ENCODE measurements around the gene ADD1. TPM values are rescaled to one million over a fixed set of nuclear protein-coding genes. Genes with fewer than 3 reads are reported as not detected.

The ADD1 gene
- polyA plus RNA-seq, 3 donors: 76.1 to 122 (median 103) TPM

DNA sequence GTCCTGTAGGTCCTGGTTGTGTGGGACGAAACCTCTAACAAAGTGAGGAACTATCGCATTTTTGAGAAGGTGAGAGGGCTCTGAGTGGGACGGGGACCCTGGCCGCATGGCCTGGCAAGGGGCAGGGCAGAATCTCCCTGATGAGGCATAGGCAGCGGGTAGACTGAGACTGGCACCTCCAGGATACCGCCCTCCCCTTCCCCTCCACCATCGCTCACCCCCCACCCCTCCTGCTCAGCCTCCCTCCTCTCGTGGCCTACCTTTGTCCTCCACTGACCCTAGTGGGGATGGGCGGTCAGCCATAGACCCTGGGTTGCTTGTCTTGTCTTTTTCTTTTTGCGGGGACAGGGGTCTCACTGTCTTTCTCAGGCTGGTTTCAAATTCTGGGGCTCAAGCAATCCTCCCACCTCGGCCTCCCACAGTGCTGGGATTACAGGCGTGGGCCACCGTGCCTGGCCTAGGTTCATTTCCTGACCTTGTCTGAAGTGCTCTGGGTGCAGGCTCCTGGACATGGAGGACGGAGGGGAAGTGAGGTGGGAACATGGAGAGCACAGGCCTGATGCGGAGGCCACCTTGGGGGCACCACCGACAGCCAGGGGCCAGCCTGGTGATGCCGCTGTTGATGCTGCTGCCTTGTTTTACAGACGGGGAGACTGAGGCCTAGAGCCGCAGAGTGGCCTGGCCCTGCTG, 10.5 kb upstream of the ADD1 start:
- TF ChIP-seq CTCF (IDR thresholded peaks at IDR 0.05): no peak
- Histone ChIP-seq H2AFZ (ENCODE audit: insufficient read depth, low read depth, low read length, poor library complexity, severe bottlenecking) (no peak overlapping the region), H3K9me3 (replicated peaks in 1 of 2; ENCODE audit: control insufficient read depth in 1 of 2, insufficient read depth in 1 of 2, low read length in 2 of 2) (no peaks in the 10 kb centered on the region), H3K79me2 (ENCODE audit: insufficient read depth, low read length) (peaks cover 8% of the 10 kb centered on the region), H3K4me2 (replicated peaks; ENCODE audit: extremely low read depth, low read length, poor library complexity, severe bottlenecking) (no peak overlapping the region), H4K20me1 (ENCODE audit: insufficient read depth, low read length) (peaks cover 100% of the 10 kb centered on the region), H3K4me3 (replicated peaks in 1 of 3; ENCODE audit: low read depth in 2 of 3, low read length in 3 of 3) (no peak overlapping the region), H3K4me1 (ENCODE audit: control insufficient read depth in 1 of 2, insufficient read depth in 2 of 2, low read length in 2 of 2) (peaks cover 41 to 52% of the 10 kb centered on the region in 2 donors), H3K9ac (ENCODE audit: insufficient read depth, low read length, poor library complexity, severe bottlenecking) (no peak overlapping the region), H3K27ac (ENCODE audit: low read depth in 1 of 2, low read length in 2 of 2) (peak overlapping the region; percentile 17 to 26), H3K36me3 (replicated peaks in 1 of 2; ENCODE audit: control insufficient read depth in 1 of 2, insufficient read depth in 2 of 2, low read length in 2 of 2) (peaks cover 84 to 88% of the 10 kb centered on the region in 2 donors), H3K27me3 (ENCODE audit: control insufficient read depth in 2 of 2, insufficient read depth in 2 of 2, low read length in 2 of 2) (no peaks in the 10 kb centered on the region)
- peaks cover 66 to 89% of the 10 kb centered on the region in 2 donors for H3K36me3 Mint-ChIP-seq
- no peaks in the 10 kb centered on the region for H3K27me3 Mint-ChIP-seq (ENCODE audit: low read depth in 3 of 3)
- H3K4me1 Mint-ChIP-seq: peaks cover 45% of the 10 kb centered on the region
- 96% methylated on average over 9 of the region's 19 CpGs for WGBS (ENCODE audit: insufficient coverage)
- H3K4me3 Mint-ChIP-seq: no peak overlapping the region
- no peak for DNase-seq
- H3K27ac Mint-ChIP-seq: peak overlapping the region in 5 of 7 donors; percentile 10 to 64 (median 30)
- intact Hi-C loops (cut with micrococcal nuclease): no loop called here
- peaks cover 0 to 1% (median 0%) of the 10 kb centered on the region in 7 donors for H3K9me3 Mint-ChIP-seq

GRCh38 chr4:2833671-2834000, 10.0 kb upstream of the ADD1 start:
- Mint-ChIP-seq H3K27ac (peak overlapping the region in 2 of 7 donors; percentile 41 to 57), H3K36me3 (peaks cover 61 to 86% of the 10 kb centered on the region in 2 donors), H3K4me1 (peaks cover 50% of the 10 kb centered on the region), H3K9me3 (peaks cover 0 to 1% (median 0%) of the 10 kb centered on the region in 7 donors), H3K4me3 (no peak overlapping the region), H3K27me3 (ENCODE audit: low read depth in 3 of 3) (no peaks in the 10 kb centered on the region)
- Histone ChIP-seq H2AFZ (ENCODE audit: insufficient read depth, low read depth, low read length, poor library complexity, severe bottlenecking) (no peak overlapping the region), H3K36me3 (replicated peaks in 1 of 2; ENCODE audit: control insufficient read depth in 1 of 2, insufficient read depth in 2 of 2, low read length in 2 of 2) (peaks cover 79 to 83% of the 10 kb centered on the region in 2 donors), H3K4me2 (replicated peaks; ENCODE audit: extremely low read depth, low read length, poor library complexity, severe bottlenecking) (no peak overlapping the region), H3K27me3 (ENCODE audit: control insufficient read depth in 2 of 2, insufficient read depth in 2 of 2, low read length in 2 of 2) (no peaks in the 10 kb centered on the region), H3K4me1 (ENCODE audit: control insufficient read depth in 1 of 2, insufficient read depth in 2 of 2, low read length in 2 of 2) (peaks cover 46 to 57% of the 10 kb centered on the region in 2 donors), H3K9ac (ENCODE audit: insufficient read depth, low read length, poor library complexity, severe bottlenecking) (no peak overlapping the region), H3K9me3 (replicated peaks in 1 of 2; ENCODE audit: control insufficient read depth in 1 of 2, insufficient read depth in 1 of 2, low read length in 2 of 2) (no peaks in the 10 kb centered on the region), H3K79me2 (ENCODE audit: insufficient read depth, low read length) (peaks cover 11% of the 10 kb centered on the region), H3K27ac (ENCODE audit: low read depth in 1 of 2, low read length in 2 of 2) (peak overlapping the region; percentile 17 to 61), H3K4me3 (replicated peaks in 1 of 3; ENCODE audit: low read depth in 2 of 3, low read length in 3 of 3) (no peak overlapping the region), H4K20me1 (ENCODE audit: insufficient read depth, low read length) (peaks cover 100% of the 10 kb centered on the region)
- WGBS (ENCODE audit: insufficient coverage): 99% methylated on average over 5 of the region's 7 CpGs
- DNase-seq: peak in 1 of 3 donors; percentile 7
- intact Hi-C loops (cut with micrococcal nuclease): no loop called here
- TF ChIP-seq CTCF (IDR thresholded peaks at IDR 0.05): no peak
